GM12892 (cell line): ENCODE results near the gene SLC24A3.

Experiments used
- DNase-seq: peaks from one replicate; pipeline ENCODE4 v3.0.0; 2011; ENCODE audit not compliant: insufficient read length
- FAIRE-seq: peaks from 2 replicates; lab custom pipeline; 2011; peaks lifted over from hg19 to GRCh38; lab: Jason Lieb, UNC
- POLR2A ChIP-seq: IDR thresholded peaks from 2 replicates; pipeline ENCODE4 v1.6.1; 2011; ENCODE audit warnings: low read depth, low read length, control low read depth
- POLR2AphosphoS5 ChIP-seq: IDR thresholded peaks from 2 replicates; pipeline ENCODE4 v1.6.1; 2011; ENCODE audit warnings: low read depth, low read length, control low read depth
- TAF1 ChIP-seq: IDR thresholded peaks from 2 replicates; pipeline ENCODE4 v1.6.1; 2011; ENCODE audit warnings: low read depth, mild to moderate bottlenecking, control low read depth, low read length, borderline replicate concordance

Gene SLC24A3

DNA sequence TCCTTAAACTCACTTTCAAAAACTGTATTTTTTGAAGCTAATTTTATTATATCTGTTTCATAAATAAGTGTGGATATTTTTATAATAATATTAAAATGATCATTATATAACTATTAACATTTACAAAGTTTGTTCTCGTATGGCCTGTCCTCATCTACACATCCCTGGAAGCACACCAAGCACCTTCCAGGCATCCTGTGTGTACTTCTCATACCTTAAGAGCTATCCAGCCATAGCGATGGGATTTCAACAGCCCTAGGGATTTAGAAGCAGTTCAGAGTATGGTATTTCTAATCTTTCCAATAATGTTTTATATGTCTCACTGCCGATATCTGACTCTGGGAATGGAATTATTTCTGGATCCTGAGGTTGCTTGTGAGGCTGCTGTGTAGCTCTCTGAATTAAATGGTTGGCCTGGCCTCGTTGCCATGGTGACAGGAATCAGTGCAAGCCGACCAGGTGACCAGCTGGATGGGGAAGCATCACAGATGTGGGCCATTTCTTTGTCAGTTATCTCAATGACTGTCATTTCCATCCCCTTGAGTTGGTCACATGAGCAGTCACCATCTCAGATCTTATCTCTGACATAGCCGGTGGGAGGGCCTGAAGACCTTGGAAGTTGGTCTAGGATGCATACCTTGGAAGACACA is 280.4 kb downstream of the SLC24A3 start:
- DNase-seq, result no peak
- no peak for TF ChIP-seq TAF1
- no peak for TF ChIP-seq POLR2A
- no peak for TF ChIP-seq POLR2AphosphoS5
- no peak for FAIRE-seq

- TF ChIP-seq TAF1, result no peak
- no peak for TF ChIP-seq POLR2AphosphoS5
- no peak for TF ChIP-seq POLR2A
- FAIRE-seq, result no peak
Measured at GRCh38 chr20:19493794-19494495, 281.5 kb downstream of the SLC24A3 start.

GRCh38 chr20:19495905-19496703 is 283.7 kb downstream of the SLC24A3 start:
- TF ChIP-seq TAF1 (no peak), POLR2A (no peak), POLR2AphosphoS5 (no peak)
- no peak for DNase-seq
- FAIRE-seq, result no peak

More at GRCh38 chr20:19493794-19494495, 281.5 kb downstream of the SLC24A3 start:
- no peak for DNase-seq

DNA sequence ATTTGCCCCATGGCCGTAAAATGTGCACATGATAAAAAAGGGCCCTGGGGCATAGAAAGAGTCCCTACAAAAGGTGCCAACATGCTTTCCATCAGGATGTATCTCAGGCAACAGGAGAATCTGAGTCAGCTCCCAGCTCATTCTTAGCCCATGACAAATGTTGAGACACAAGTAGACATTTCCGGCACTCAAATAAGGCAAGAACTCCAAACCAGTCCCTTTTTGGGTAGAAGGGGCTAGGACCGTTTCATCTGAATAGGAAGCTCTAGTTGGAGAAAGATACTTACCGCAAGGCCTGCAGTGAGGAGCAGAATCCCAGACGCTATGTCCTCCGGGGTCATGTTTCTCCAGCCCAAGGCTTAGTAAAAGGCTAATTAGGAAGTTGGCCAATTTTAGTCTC is 284.6 kb downstream of the SLC24A3 start:
- FAIRE-seq, result no peak
- no peak for DNase-seq
- TF ChIP-seq TAF1 (no peak), POLR2A (no peak), POLR2AphosphoS5 (no peak)

- FAIRE-seq (no peak), DNase-seq (no peak)
Measured at GRCh38 chr20:19498756-19499155, 286.3 kb downstream of the SLC24A3 start.

DNA sequence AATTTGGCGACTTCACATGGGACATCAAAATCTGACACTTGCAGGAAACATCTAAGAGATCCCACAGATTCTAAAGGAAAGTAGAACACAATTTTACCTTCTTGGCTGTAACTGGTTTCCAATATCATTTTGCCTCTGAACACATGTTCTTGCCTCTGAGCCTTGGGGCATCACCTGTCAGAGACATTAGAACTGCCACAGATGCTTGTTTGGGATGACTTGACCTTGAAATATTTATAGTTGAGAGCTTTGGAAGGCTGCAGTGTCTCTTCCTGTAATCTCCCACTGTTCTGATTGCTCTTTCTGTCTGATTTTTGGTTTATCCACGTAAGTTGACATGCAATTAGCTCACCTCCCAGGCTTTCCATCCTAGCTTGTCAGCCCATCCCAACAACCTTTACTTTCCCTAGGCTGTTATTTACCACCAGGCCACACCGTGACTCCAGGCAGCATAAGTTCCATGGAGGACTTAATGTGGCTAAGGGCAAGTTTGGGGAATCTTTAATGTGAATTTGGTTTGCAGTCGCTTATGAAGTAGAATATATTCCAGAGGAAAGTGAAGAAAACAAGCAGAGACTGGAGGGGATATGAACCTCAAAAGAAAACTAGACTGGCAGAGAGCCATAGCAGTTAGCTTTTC is 289.2 kb downstream of the SLC24A3 start:
- DNase-seq, result no peak
- FAIRE-seq, result no peak
- no peak for TF ChIP-seq POLR2AphosphoS5
- TF ChIP-seq POLR2A, result no peak
- no peak for TF ChIP-seq TAF1

More at GRCh38 chr20:19498756-19499155, 286.3 kb downstream of the SLC24A3 start:
- TF ChIP-seq POLR2AphosphoS5, result no peak
- no peak for TF ChIP-seq POLR2A
- no peak for TF ChIP-seq TAF1

GRCh38 chr20:19502169-19502568 is 289.7 kb downstream of the SLC24A3 start:
- no peak for TF ChIP-seq POLR2AphosphoS5
- no peak for TF ChIP-seq POLR2A
- TF ChIP-seq TAF1, result no peak
- DNase-seq, result no peak
- no peak for FAIRE-seq

DNA sequence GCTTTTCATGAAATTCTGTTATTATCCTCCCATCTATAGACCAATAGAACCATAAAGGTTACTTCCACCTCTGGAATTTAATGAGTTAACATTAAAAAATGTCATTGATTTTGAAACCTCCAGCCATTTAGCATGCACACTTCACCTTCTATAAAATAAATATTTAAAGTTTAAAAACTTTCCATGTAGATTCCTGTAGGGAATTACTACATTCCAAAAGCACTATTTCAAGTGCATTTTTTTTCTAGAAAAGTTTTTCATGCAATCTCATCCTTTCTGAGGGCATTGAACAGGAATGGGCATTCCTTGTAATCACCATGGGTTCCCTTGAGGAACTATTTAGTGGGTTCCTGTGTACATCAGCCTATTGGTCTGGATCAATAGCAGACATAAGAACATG is 291.8 kb downstream of the SLC24A3 start:
- DNase-seq, result no peak
- no peak for FAIRE-seq
- no peak for TF ChIP-seq POLR2AphosphoS5
- TF ChIP-seq POLR2A, result no peak
- no peak for TF ChIP-seq TAF1

- no peak for FAIRE-seq
- DNase-seq, result no peak
Measured at GRCh38 chr20:19506021-19506420, 293.6 kb downstream of the SLC24A3 start.

GRCh38 chr20:19508449-19508848 is 296.0 kb downstream of the SLC24A3 start:
- DNase-seq, result no peak
- no peak for TF ChIP-seq POLR2A
- no peak for TF ChIP-seq TAF1
- TF ChIP-seq POLR2AphosphoS5, result no peak
- FAIRE-seq, result no peak

More at GRCh38 chr20:19506021-19506420, 293.6 kb downstream of the SLC24A3 start:
- TF ChIP-seq POLR2AphosphoS5, result no peak
- no peak for TF ChIP-seq TAF1
- no peak for TF ChIP-seq POLR2A

GRCh38 chr20:19510611-19511010 is 298.2 kb downstream of the SLC24A3 start:
- no peak for TF ChIP-seq TAF1
- no peak for TF ChIP-seq POLR2AphosphoS5
- no peak for TF ChIP-seq POLR2A
- DNase-seq, result no peak
- no peak for FAIRE-seq

DNA sequence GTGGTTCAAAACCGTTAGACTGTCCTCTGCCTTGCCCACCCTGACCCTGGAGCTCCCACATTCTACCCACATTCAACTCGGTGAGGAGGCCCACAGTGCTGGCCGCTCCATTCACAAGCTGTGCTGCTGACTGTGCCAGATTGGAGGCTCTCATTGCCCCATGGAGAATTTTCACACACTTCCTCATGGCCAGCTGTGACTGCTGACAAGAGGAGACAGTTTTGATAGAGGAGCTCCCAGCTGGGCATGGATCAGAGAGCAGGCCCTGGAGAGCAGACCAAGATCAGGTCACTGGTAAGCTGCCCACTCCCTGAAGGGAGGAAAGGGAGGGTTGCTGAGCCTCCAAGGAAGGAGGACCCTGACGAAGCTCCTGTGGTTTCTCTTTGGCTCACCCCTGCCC is 299.5 kb downstream of the SLC24A3 start:
- DNase-seq (no peak), FAIRE-seq (no peak)
- TF ChIP-seq TAF1 (no peak), POLR2AphosphoS5 (no peak), POLR2A (no peak)
